WTC11 (cell line): ENCODE results near the gene ITGB3. TPM values are rescaled to one million over a fixed set of nuclear protein-coding genes. Genes with fewer than 3 reads are reported as not detected.
A peak's percentile ranks its signal among the peaks of the same experiment; 100 is the strongest.

Source experiments
- ATAC-seq: fragments of 200-7000 bp; cut with Tn5 transposase; 2 replicates; pipeline ENCODE4 v1.10.0; 2021; ENCODE audit warnings: mild to moderate bottlenecking, moderate library complexity
- CTCF ChIA-PET: fragments of 300-600 bp; sonication (Branson Sonifier 250); formaldehyde crosslinking; loops from one replicate; lab custom pipeline; 2021; ENCODE audit warnings: antibody characterized with exemption; lab: Charles Lee
- POLR2A ChIA-PET: fragments of 350-600 bp; sonication (Branson Sonifier 250); formaldehyde crosslinking; loops from one replicate; lab custom pipeline; 2021; ENCODE audit warnings: antibody characterized with exemption; lab: Charles Lee
- DNase-seq: peaks from one replicate; pipeline ENCODE4 v3.0.0; 2021; ENCODE audit warnings: low spot score
- H3K27ac Mint-ChIP-seq: 2 replicates; pipeline ENCODE4 v1.8.0; 2021; ENCODE audit warnings: mixed read lengths
- H3K27me3 Mint-ChIP-seq: 2 replicates; pipeline ENCODE4 v1.8.0; 2021; ENCODE audit warnings: low read depth, mild to moderate bottlenecking, moderate library complexity, mixed read lengths
- H3K36me3 Mint-ChIP-seq: 2 replicates; pipeline ENCODE4 v1.8.0; 2021; ENCODE audit warnings: mixed read lengths
- H3K4me1 Mint-ChIP-seq: 2 replicates; pipeline ENCODE4 v1.8.0; 2022; ENCODE audit warnings: mixed read lengths
- H3K4me3 Mint-ChIP-seq: 2 replicates; pipeline ENCODE4 v1.8.0; 2021; ENCODE audit warnings: mild to moderate bottlenecking, moderate library complexity, mixed read lengths
- H3K9me3 Mint-ChIP-seq: 2 replicates; pipeline ENCODE4 v1.8.0; 2021; ENCODE audit warnings: mixed read lengths
- AR ChIP-seq: fragments of 250-450 bp; sonication (Bioruptor Pico); IDR thresholded peaks from 2 replicates; pipeline ENCODE4 v1.9.0; 2021; ENCODE audit warnings: mild to moderate bottlenecking
- CREM ChIP-seq: sonication (generic); formaldehyde crosslinking; IDR thresholded peaks from 2 replicates; pipeline ENCODE4 v1.8.1; 2022; ENCODE audit warnings: mild to moderate bottlenecking, missing genetic modification reagents, moderate library complexity
- E2F1 ChIP-seq: sonication (generic); formaldehyde crosslinking; IDR thresholded peaks from 2 replicates; pipeline ENCODE4 v1.8.0; 2022; ENCODE audit warnings: mild to moderate bottlenecking, missing genetic modification reagents
- ESRRA ChIP-seq: sonication (generic); formaldehyde crosslinking; IDR thresholded peaks from 2 replicates; pipeline ENCODE4 v1.8.1; 2022; ENCODE audit warnings: mild to moderate bottlenecking, missing genetic modification reagents, borderline replicate concordance
- GRHL2 ChIP-seq: fragments of 250-450 bp; sonication (Bioruptor Pico); IDR thresholded peaks from 2 replicates; pipeline ENCODE4 v1.8.0; 2022; ENCODE audit warnings: mild to moderate bottlenecking, moderate library complexity; ENCODE audit not compliant: insufficient replicate concordance, severe bottlenecking
- GTF2I ChIP-seq: fragments of 250-450 bp; sonication (Bioruptor Pico); conservative IDR thresholded peaks from 2 replicates; pipeline ENCODE4 v1.4.0; 2021; ENCODE audit warnings: mild to moderate bottlenecking
- IRF2 ChIP-seq: sonication (generic); formaldehyde crosslinking; IDR thresholded peaks from 2 replicates; pipeline ENCODE4 v1.8.0; 2022; ENCODE audit warnings: low read depth, missing genetic modification reagents, borderline replicate concordance
- NFE2L1 ChIP-seq: sonication (generic); formaldehyde crosslinking; IDR thresholded peaks from 2 replicates; pipeline ENCODE4 v1.8.1; 2023; ENCODE audit warnings: missing genetic modification reagents
- NR2C2 ChIP-seq: sonication (generic); formaldehyde crosslinking; IDR thresholded peaks from 2 replicates; pipeline ENCODE4 v1.8.0; 2022; ENCODE audit warnings: mild to moderate bottlenecking, missing genetic modification reagents
- PRDM15 ChIP-seq: sonication (generic); formaldehyde crosslinking; IDR thresholded peaks from 2 replicates; pipeline ENCODE4 v1.8.0; 2022; ENCODE audit warnings: missing genetic modification reagents
- PREB ChIP-seq: sonication (generic); formaldehyde crosslinking; IDR thresholded peaks from 2 replicates; pipeline ENCODE4 v1.8.1; 2022; ENCODE audit warnings: mild to moderate bottlenecking, missing genetic modification reagents, moderate library complexity, borderline replicate concordance
- RELA ChIP-seq: sonication (generic); formaldehyde crosslinking; IDR thresholded peaks from 2 replicates; pipeline ENCODE4 v1.8.1; 2022; ENCODE audit warnings: missing genetic modification reagents, mild to moderate bottlenecking, borderline replicate concordance
- SMAD4 ChIP-seq: sonication (generic); formaldehyde crosslinking; IDR thresholded peaks from 2 replicates; pipeline ENCODE4 v1.8.0; 2022; ENCODE audit warnings: mild to moderate bottlenecking, missing genetic modification reagents
- TCF7 ChIP-seq: sonication (generic); formaldehyde crosslinking; IDR thresholded peaks from 2 replicates; pipeline ENCODE4 v1.8.0; 2022; ENCODE audit warnings: mild to moderate bottlenecking, low read depth, missing genetic modification reagents, moderate library complexity
- TP53 ChIP-seq: sonication (generic); formaldehyde crosslinking; IDR thresholded peaks from 2 replicates; pipeline ENCODE4 v1.8.1; 2023; ENCODE audit warnings: mild to moderate bottlenecking, missing genetic modification reagents
- ZBTB21 ChIP-seq: sonication (generic); formaldehyde crosslinking; IDR thresholded peaks from 2 replicates; pipeline ENCODE4 v1.8.1; 2023; ENCODE audit warnings: mild to moderate bottlenecking, missing genetic modification reagents, borderline replicate concordance
- ZBTB43 ChIP-seq: sonication (generic); formaldehyde crosslinking; IDR thresholded peaks from 2 replicates; pipeline ENCODE4 v1.8.1; 2023; ENCODE audit warnings: mild to moderate bottlenecking, missing genetic modification reagents
- ZNF219 ChIP-seq: sonication (generic); formaldehyde crosslinking; IDR thresholded peaks from 2 replicates; pipeline ENCODE4 v1.8.0; 2023; ENCODE audit warnings: missing genetic modification reagents, mild to moderate bottlenecking, borderline replicate concordance
- ZNF232 ChIP-seq: sonication (generic); formaldehyde crosslinking; IDR thresholded peaks from 2 replicates; pipeline ENCODE4 v1.8.0; 2022; ENCODE audit warnings: mild to moderate bottlenecking, missing genetic modification reagents
- ZNF317 ChIP-seq: sonication (generic); formaldehyde crosslinking; IDR thresholded peaks from 2 replicates; pipeline ENCODE4 v1.8.1; 2023; ENCODE audit warnings: low read depth, mild to moderate bottlenecking, moderate library complexity, missing genetic modification reagents, borderline replicate concordance
- ZNF423 ChIP-seq: fragments of 250-450 bp; sonication (Bioruptor Pico); IDR thresholded peaks from 2 replicates; pipeline ENCODE4 v2.1.2; 2022; ENCODE audit warnings: mild to moderate bottlenecking, moderate library complexity
- ZNF425 ChIP-seq: fragments of 250-450 bp; sonication (Bioruptor Pico); conservative IDR thresholded peaks from 2 replicates; pipeline ENCODE4 v1.9.0; 2021; ENCODE audit warnings: mild to moderate bottlenecking
- total RNA-seq: library from RNA; stranded (reverse); gene quantifications from 3 replicates; pipeline ENCODE4 v1.2.3, GENCODE V29; 2021

Gene ITGB3
- total RNA-seq, 1 experiment from 2014 or later, result 0.04 TPM

GRCh38 chr17:47305302-47305923 lies 51.8 kb downstream of the ITGB3 start:
- H3K27ac Mint-ChIP-seq, result no peak overlapping the region
- no peak for ATAC-seq
- H3K4me1 Mint-ChIP-seq, result peaks cover 4% of the 10 kb centered on the region
- no peak for TF ChIP-seq PREB (CRISPR knock-in tag)
- no peak for TF ChIP-seq ZBTB43
- TF ChIP-seq SMAD4 (CRISPR knock-in tag), result no peak
- H3K4me3 Mint-ChIP-seq, result no peak overlapping the region
- peaks cover 4% of the 10 kb centered on the region; the same call in 1 of the 2 replicates for H3K27me3 Mint-ChIP-seq
- POLR2A ChIA-PET, result no interaction called here
- CTCF ChIA-PET, result no interaction called here
- DNase-seq, result no peak
- peaks cover 4% of the 10 kb centered on the region; the same call in 1 of the 2 replicates for H3K9me3 Mint-ChIP-seq
- H3K36me3 Mint-ChIP-seq, result no peaks in the 10 kb centered on the region

- TF ChIP-seq ZNF317 (CRISPR knock-in tag), result no peak
- TF ChIP-seq ZBTB21, result no peak
- TF ChIP-seq SMAD4 (CRISPR knock-in tag), result no peak
- no peak for TF ChIP-seq NFE2L1 (CRISPR knock-in tag)
- TF ChIP-seq CREM (CRISPR knock-in tag), result no peak
- TF ChIP-seq TP53 (CRISPR knock-in tag), result no peak
- TF ChIP-seq ZNF425 (CRISPR knock-in tag), result no peak
- TF ChIP-seq ESRRA (CRISPR knock-in tag), result no peak
- TF ChIP-seq PRDM15 (CRISPR knock-in tag), result no peak
- TF ChIP-seq E2F1 (CRISPR knock-in tag), result no peak
- no peak for TF ChIP-seq ZNF423 (CRISPR knock-in tag)
- TF ChIP-seq GRHL2 (CRISPR knock-in tag), result no peak
- TF ChIP-seq ZNF219 (CRISPR knock-in tag), result no peak
- TF ChIP-seq IRF2 (CRISPR knock-in tag), result no peak
- no peak for TF ChIP-seq RELA
- TF ChIP-seq AR (CRISPR knock-in tag), result no peak
- TF ChIP-seq ZNF232 (CRISPR knock-in tag), result no peak
- TF ChIP-seq NR2C2, result no peak
- no peak for TF ChIP-seq GTF2I
- TF ChIP-seq TCF7 (CRISPR knock-in tag), result no peak
- CTCF ChIA-PET, result interaction anchor here (1.0 to 1.4 kb wide), 4 partner anchors 14 to 306 kb away, joined by 3 to 5 read pairs (median 4); partner anchors contain the start of gene ITGB3
- ATAC-seq (peak; percentile 36; the same call in 1 of the 2 replicates), DNase-seq (no peak)
- Mint-ChIP-seq H3K27me3 (no peaks in the 10 kb centered on the region), H3K9me3 (no peaks in the 10 kb centered on the region), H3K27ac (no peak overlapping the region), H3K4me3 (no peak overlapping the region), H3K36me3 (no peaks in the 10 kb centered on the region), H3K4me1 (peaks cover 6% of the 10 kb centered on the region)
- POLR2A ChIA-PET, result no interaction called here
Measured at GRCh38 chr17:47310186-47310733, 56.6 kb downstream of the ITGB3 start.
